HL-60 (cell line): Measurements from ENCODE around the gene COL2A1.

ENCODE experiments used
- DNase-seq, 2 experiments: peaks; one replicate each; pipeline ENCODE4 v3.0.0-alpha.2; 2010 to 2020; ENCODE audit warnings: low read depth in 1 of 2, low spot score in 1 of 2
- H3K27ac ChIP-seq: fragments of 250-450 bp; sonication (Bioruptor Pico); replicated peaks from 2 replicates; pipeline ENCODE4 v1.5.1; 2020; ENCODE audit warnings: mild to moderate bottlenecking, moderate library complexity
- H3K27me3 ChIP-seq: fragments of 250-450 bp; sonication (Bioruptor Pico); 2 replicates; pipeline ENCODE4 v1.5.1; 2021; ENCODE audit warnings: mild to moderate bottlenecking, moderate library complexity; ENCODE audit not compliant: insufficient read depth, poor library complexity, severe bottlenecking
- H3K4me3 ChIP-seq: replicated peaks from 2 replicates; pipeline ENCODE4 v1.5.1; 2011; ENCODE audit warnings: mild to moderate bottlenecking, control low read depth, low read length; ENCODE audit not compliant: insufficient read depth
- GABPA ChIP-seq: IDR thresholded peaks from 2 replicates; pipeline ENCODE4 v1.6.1; 2012; ENCODE audit warnings: low read depth
- POLR2AphosphoS5 ChIP-seq: IDR thresholded peaks from 2 replicates; pipeline ENCODE4 v1.6.1; 2012; ENCODE audit warnings: low read depth
- SPI1 ChIP-seq: IDR thresholded peaks from 2 replicates; pipeline ENCODE4 v1.6.1; 2012; ENCODE audit warnings: low read depth, mild to moderate bottlenecking, borderline replicate concordance
- TF ChIP-seq, protein P1 (sequence below): IDR thresholded peaks from one replicate; pipeline ENCODE4 v1.5.1; 2011; ENCODE audit warnings: low read length, control low read depth, inconsistent platforms; ENCODE audit not compliant: insufficient read depth
- TF ChIP-seq, protein P2 (sequence below): IDR thresholded peaks from 2 replicates; pipeline ENCODE4 v1.6.1; 2012; ENCODE audit warnings: low read depth; ENCODE audit not compliant: insufficient replicate concordance

Gene COL2A1

GRCh38 chr12:47987411-47988072 is 16.7 kb downstream of the COL2A1 start:
- no peak overlapping the region for H3K27ac ChIP-seq

DNA sequence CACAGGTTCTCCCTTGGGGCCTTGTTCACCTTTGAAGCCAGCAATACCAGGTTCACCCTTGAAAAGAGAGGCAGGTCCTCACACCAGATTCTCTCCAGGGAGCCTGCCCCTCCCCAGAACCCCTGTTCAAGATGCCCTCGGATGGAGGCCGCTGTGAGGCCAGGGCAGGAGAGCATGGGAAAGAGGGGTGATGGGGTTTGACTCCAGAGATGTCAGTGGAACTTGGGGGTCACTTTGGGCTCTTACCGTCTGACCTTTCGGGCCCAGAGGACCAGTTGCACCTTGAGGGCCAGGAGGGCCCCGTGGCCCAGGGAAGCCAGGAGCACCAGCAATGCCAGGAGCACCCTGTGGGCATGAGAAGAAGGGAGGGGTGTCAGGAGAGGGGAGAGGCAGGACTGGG is 17.4 kb downstream of the COL2A1 start:
- no peak for DNase-seq
- H3K4me3 ChIP-seq, result no peak overlapping the region
- TF ChIP-seq, protein P1, sequence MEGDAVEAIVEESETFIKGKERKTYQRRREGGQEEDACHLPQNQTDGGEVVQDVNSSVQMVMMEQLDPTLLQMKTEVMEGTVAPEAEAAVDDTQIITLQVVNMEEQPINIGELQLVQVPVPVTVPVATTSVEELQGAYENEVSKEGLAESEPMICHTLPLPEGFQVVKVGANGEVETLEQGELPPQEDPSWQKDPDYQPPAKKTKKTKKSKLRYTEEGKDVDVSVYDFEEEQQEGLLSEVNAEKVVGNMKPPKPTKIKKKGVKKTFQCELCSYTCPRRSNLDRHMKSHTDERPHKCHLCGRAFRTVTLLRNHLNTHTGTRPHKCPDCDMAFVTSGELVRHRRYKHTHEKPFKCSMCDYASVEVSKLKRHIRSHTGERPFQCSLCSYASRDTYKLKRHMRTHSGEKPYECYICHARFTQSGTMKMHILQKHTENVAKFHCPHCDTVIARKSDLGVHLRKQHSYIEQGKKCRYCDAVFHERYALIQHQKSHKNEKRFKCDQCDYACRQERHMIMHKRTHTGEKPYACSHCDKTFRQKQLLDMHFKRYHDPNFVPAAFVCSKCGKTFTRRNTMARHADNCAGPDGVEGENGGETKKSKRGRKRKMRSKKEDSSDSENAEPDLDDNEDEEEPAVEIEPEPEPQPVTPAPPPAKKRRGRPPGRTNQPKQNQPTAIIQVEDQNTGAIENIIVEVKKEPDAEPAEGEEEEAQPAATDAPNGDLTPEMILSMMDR, result no peak
- TF ChIP-seq POLR2AphosphoS5 (no peak), GABPA (no peak), SPI1 (no peak)
- TF ChIP-seq, protein P2, sequence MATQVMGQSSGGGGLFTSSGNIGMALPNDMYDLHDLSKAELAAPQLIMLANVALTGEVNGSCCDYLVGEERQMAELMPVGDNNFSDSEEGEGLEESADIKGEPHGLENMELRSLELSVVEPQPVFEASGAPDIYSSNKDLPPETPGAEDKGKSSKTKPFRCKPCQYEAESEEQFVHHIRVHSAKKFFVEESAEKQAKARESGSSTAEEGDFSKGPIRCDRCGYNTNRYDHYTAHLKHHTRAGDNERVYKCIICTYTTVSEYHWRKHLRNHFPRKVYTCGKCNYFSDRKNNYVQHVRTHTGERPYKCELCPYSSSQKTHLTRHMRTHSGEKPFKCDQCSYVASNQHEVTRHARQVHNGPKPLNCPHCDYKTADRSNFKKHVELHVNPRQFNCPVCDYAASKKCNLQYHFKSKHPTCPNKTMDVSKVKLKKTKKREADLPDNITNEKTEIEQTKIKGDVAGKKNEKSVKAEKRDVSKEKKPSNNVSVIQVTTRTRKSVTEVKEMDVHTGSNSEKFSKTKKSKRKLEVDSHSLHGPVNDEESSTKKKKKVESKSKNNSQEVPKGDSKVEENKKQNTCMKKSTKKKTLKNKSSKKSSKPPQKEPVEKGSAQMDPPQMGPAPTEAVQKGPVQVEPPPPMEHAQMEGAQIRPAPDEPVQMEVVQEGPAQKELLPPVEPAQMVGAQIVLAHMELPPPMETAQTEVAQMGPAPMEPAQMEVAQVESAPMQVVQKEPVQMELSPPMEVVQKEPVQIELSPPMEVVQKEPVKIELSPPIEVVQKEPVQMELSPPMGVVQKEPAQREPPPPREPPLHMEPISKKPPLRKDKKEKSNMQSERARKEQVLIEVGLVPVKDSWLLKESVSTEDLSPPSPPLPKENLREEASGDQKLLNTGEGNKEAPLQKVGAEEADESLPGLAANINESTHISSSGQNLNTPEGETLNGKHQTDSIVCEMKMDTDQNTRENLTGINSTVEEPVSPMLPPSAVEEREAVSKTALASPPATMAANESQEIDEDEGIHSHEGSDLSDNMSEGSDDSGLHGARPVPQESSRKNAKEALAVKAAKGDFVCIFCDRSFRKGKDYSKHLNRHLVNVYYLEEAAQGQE, result no peak
- H3K27ac ChIP-seq, result no peak overlapping the region
- H3K27me3 ChIP-seq, result no peaks in the 10 kb centered on the region

More at GRCh38 chr12:47987411-47988072, 16.7 kb downstream of the COL2A1 start:
- DNase-seq, result no peak
- TF ChIP-seq POLR2AphosphoS5 (no peak), GABPA (no peak), SPI1 (no peak)
- TF ChIP-seq, protein P2, result no peak
- TF ChIP-seq, protein P1, result no peak
- Histone ChIP-seq H3K27me3 (peaks cover under 1% of the 10 kb centered on the region), H3K4me3 (no peak overlapping the region)

GRCh38 chr12:47986291-47986660 is 18.0 kb downstream of the COL2A1 start:
- DNase-seq, result no peak
- H3K27ac ChIP-seq, result no peak overlapping the region
- no peaks in the 10 kb centered on the region for H3K27me3 ChIP-seq
- no peak for TF ChIP-seq POLR2AphosphoS5
- TF ChIP-seq GABPA, result no peak
- TF ChIP-seq SPI1, result no peak
- TF ChIP-seq, protein P1, result no peak
- no peak overlapping the region for H3K4me3 ChIP-seq
